OCI-M1 (cell line): ENCODE results near the gene DOCK3.
A peak's percentile ranks its signal among the peaks of the same experiment; 100 is the strongest.
"Not testable (repeated sequence)": the region's sequence is repeated elsewhere in the genome, so short reads cannot be mapped to it uniquely, and the experiment has no call there.

Source experiments
- DNase-seq: peaks from one replicate; lab custom pipeline; 2025; lab: John Stamatoyannopoulos, UW

The DOCK3 gene

GRCh38 chr3:51307945-51308607 lies 633.3 kb downstream of the DOCK3 start:
- not testable (repeated sequence) for DNase-seq

GRCh38 chr3:51311055-51311454 lies 636.3 kb downstream of the DOCK3 start:
- peak; percentile 4 for DNase-seq

DNA sequence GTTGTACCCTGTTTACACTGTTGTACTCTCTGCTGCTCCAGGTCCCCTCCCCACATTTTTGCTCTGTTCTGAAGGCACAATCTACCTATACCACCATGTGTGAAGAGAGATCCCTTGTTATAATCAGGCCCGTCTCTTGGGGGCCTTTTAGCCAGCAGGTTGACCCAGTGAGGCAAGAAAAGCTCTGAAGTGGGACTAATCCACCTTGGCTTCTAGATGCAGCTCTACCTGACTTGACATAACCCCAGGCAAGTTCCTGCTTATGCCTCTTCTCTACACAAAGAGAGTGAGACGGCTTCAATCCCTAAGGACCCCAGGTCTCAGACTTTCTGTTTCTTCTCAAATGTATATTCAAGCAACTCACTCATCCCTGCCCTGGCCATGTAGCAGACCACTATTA lies 653.5 kb downstream of the DOCK3 start:
- DNase-seq, result no peak

- DNase-seq, result no peak
Measured at GRCh38 chr3:51330046-51330445, 655.3 kb downstream of the DOCK3 start.

- no peak for DNase-seq
Measured at GRCh38 chr3:51332156-51332555, 657.4 kb downstream of the DOCK3 start.

- no peak for DNase-seq
Measured at GRCh38 chr3:51333021-51333420, 658.3 kb downstream of the DOCK3 start.

GRCh38 chr3:51336261-51336660 lies 661.5 kb downstream of the DOCK3 start:
- DNase-seq, result no peak

GRCh38 chr3:51337666-51338065 lies 662.9 kb downstream of the DOCK3 start:
- no peak for DNase-seq

DNA sequence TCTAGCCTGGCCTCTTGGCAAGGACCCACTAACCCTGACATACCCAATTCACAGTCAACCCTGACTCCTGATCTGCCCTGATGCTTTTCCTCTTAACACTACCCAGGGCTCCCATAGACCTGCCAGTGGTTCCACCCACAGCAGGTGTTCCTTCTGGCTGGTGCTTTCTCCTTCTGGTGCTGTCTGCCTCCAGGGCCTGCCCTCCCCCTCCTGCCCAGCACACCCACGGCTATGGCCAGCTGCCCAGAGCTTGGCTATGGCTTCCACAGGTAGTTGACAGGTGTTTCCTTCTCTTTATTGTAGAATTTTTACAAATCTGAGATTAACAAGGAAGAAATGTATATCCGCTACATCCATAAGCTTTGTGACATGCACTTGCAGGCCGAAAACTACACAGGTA lies 663.9 kb downstream of the DOCK3 start:
- DNase-seq, result no peak

GRCh38 chr3:51340013-51340829 lies 665.5 kb downstream of the DOCK3 start:
- no peak for DNase-seq

- no peak for DNase-seq
Measured at GRCh38 chr3:51340989-51341636, 666.4 kb downstream of the DOCK3 start.

DNA sequence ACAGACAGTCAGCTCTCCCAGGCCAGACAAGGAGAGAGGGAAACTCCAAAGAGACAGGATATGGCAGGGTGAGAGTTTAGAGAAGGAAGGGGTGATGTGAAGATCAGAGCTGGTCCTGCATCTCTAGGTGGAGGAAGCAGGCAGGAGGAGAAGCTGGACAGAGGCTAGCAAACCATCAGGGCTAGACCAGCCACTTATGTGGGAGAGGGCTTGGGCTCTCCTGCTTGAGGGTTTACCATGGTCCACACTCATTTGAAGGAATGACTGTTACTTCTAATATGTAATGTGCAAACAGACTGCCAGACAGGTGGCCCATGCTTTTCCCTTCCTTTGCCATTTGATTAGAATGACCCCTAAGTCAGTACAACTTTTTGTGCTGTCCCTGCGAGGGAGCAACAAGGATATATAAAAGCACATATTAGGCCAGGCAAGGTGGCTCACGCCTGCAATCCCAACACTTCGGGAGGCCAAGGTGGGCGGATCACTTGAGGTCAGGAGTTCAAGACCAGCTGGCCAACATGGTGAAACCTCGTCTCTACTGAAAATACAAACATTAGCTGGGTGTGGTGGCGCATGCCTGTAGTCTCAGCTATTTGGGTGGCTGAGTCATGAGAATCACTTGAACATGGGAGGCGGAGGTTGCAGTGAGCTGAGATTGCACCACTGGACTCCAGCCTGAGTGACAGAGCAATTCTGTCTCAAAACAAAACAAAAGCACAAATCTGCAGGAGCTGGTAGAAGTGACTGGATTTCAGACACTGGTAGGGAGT lies 669.4 kb downstream of the DOCK3 start:
- no peak for DNase-seq

- DNase-seq, result no peak
Measured at GRCh38 chr3:51350751-51351150, 676.0 kb downstream of the DOCK3 start.

DNA sequence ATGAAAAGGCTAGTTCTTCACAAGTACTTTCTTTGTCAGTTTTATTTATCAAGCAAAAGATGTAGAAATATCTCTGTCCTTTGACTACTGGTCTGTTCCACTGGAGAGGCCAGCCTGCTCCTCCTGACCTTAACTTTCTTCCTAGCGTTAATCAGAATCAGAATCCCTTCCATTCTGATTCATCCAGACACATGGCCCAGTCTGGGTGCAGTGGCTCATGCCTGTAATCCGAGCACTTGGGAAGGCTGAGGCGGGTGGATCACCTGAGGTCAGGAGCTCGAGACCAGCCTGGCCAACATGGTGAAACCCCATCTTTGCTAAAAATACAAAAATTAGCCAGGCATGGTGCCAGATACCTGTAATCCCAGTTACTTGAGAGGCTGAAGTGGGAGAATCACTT lies 678.4 kb downstream of the DOCK3 start:
- DNase-seq, result no peak

GRCh38 chr3:51353691-51354090 lies 679.0 kb downstream of the DOCK3 start:
- DNase-seq, result no peak

- DNase-seq, result no peak
Measured at GRCh38 chr3:51354172-51354571, 679.4 kb downstream of the DOCK3 start.

- no peak for DNase-seq
Measured at GRCh38 chr3:51354731-51355615, 680.2 kb downstream of the DOCK3 start.

DNA sequence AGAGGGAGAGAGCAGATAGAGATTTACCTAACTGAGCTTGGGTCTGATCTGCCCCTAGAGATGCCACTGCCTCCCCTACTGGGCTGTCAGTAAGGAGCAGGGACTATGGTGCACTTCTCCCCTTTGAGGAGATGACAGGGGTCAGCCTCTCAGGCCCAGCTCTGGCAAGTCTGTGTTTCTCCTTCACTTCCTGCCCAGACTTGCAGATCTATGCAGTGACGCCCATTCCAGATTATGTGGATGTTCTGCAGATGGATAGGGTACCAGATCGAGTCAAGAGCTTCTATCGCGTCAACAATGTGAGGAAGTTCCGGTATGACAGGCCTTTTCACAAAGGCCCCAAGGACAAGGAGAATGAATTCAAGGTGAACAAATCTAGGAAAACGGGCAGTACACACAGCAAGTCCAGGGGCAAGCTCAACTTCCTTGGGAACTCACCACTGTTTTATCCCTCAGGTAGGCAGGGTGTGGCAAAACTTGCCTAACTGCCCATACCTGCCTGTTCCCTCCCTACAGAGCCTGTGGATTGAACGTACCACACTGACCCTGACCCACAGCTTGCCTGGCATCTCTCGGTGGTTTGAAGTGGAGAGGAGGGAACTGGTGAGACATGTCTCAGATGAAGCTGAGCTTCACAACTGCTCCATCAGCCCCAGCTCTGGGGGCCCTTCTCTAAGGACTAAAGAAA lies 681.3 kb downstream of the DOCK3 start:
- no peak for DNase-seq

GRCh38 chr3:51357856-51358255 lies 683.1 kb downstream of the DOCK3 start:
- no peak for DNase-seq

GRCh38 chr3:51358981-51359380 lies 684.3 kb downstream of the DOCK3 start:
- no peak for DNase-seq

- no peak for DNase-seq
Measured at GRCh38 chr3:51360806-51361205, 686.1 kb downstream of the DOCK3 start.
